Stimulated activated CD8-positive, alpha-beta memory T cell treated with anti-CD3 and anti-CD28 coated beads, Interleukin-4, amount 100 ng/mL, for 24 hours (primary cell): Measurements from ENCODE around the gene MRTFA.

Source experiments
- DNase-seq: peaks from one replicate; pipeline ENCODE4 v3.0.0-alpha.2; 2020; ENCODE audit warnings: low read depth

The MRTFA gene

DNA sequence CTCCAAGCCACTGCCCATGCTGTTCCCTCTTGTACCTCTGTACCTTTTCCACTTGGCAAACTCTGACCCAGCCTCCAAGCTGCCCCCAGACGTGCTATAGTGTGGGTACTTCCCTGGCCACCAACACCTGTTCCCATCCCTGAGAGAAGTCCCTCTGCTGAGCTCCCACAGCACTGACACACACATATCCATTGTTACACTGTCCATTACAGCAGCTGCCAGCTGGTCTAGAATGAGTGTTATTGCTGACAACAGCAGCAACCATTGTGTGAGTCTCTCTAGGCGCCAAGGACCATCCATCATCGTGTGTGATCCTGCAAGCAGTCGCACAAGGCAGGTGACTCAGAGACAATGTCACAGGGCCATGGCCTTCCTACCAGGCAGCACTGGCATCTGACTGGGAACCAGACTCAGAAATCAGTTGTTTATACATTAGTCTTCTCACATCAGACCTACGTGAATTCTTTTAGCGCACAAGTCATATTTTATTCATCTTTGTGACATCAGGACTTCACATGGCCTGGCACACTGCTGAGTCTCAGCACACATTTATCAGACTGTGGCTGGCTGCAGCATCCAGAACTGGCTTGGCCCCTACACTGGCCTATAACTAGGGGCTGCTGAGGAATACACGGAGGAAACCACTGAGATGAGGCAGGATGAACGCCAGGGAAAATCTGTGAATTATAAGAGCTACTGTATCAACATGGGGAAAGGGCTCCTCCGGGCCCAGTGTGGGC is 209.8 kb downstream of the MRTFA start:
- DNase-seq, result no peak

DNA sequence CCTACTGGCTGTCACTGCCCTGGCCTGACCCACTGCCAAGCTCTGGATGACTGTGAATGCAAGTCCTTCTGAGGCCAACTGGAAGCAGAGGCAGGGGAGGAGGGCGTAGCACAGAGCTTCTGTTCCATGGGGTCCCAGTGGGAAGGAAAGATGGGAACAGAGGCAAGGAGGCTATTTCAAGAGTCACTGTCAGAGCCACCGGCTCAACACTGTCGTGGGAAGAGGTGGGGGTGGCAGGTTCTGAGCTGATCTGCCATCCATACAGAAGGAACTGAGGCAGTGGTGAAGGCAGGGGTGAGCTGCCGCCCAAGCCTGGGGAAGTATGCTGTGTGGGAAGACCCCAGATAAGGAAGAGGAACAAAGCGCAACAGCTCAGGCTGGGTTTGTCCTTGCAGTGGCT is 211.4 kb downstream of the MRTFA start:
- DNase-seq, result no peak

DNA sequence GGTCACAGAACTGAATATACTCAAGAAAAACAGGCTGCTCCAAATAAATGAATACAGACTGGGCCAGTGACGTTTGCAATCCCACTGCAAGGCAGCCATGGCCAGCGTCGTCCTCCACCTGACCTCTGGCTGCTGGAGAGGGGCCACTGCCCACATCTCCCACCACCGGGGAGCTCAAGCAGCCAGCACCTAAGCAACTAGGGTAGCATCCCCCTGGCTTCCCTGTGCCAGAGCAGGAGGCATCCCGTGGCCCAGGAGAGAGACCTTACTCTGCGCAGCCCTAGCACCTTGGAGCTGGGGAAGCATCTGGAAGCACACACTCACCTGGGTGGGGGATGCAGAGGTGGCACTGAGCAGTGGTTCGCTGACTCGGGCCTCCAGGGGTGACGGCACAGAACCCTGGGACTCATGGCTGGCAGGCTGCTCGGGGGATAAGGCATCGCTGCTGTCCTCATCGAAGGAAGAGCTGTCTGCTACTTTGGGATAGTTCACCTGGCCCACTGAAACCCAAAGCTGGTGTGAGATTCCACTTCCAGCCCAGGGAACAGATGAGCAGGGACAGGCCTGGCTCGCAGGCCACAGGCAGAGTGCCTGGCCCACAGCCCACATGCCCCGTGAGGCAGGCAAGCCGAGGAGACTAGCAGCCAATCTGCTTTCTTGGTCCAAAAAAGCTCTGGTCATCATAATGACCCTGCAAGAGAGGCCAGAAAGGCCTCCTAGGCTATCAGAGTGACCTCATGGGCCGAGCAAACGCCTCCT is 212.5 kb downstream of the MRTFA start:
- no peak for DNase-seq

DNA sequence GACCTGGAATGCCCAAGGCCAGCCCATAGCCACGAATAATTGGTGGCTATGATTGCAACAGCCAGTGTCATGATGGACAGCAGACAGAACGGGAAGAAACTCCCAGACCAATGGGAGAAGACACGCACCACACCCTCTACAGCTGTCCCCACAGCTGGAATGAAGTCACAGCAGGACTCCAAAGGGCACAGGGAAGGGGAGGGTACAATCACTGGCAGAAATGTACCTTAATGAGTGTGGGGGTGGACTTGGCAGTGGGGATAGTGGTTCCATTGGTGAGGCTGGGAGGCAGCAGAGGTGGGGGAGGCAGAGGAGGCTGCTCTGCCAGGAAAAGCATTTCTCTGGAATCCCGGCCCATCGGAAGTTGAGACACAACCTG is 213.2 kb downstream of the MRTFA start:
- DNase-seq, result no peak

DNA sequence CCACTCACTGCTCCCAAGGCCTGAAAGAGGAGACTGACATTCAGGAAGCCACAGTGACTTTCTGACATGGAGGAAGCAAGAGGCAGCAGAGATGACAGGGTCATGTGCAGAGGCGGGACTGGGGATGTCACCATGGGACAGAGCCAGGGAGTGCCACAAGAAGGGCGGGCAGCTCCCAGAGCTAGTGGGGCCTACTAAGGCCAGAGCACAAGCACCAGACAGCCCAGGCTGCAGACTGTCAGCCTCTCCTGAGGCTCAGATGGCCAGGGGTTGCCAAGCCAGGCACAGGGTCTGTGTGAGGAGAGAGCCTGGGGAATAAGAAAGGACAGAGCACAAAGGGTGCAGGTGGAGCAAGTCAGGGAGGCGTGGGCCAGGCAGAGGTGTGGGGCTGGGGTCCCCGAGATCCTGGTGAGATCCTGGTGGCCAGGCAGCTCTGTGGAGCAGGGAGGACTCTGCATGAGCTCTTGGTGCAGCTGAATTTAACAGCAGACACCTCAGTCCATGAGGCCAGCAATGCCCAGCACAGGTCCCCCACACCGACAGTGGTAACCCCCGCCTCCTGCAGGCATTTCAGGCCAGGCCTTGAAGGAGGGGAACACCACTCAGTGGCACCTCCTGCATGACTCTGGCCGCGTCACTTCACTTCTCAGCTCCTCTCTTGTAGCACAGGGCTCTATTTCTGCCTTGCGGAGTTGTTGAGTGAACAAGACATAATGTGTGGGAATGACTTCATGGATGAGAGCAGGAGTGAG is 213.8 kb downstream of the MRTFA start:
- DNase-seq, result no peak

DNA sequence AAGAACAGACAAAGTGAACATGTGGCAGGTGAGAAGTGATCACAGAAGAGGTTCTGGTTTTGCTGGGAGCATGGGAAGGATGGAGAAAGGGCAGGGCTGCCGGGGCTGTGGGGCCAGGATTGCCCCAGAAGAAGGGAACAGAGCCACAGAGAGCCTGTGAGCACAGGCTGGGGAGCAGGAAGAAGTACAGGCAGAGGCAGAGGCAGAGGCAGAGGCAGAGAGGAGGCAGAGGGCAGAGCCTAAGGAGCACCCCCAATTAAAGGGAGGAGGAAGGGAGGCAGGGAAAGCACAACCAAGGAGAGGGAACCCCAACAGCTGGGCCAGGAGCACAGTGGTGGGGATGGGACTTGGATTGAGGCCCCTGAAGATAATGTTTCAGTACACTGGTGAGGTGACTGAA is 214.6 kb downstream of the MRTFA start:
- no peak for DNase-seq

DNA sequence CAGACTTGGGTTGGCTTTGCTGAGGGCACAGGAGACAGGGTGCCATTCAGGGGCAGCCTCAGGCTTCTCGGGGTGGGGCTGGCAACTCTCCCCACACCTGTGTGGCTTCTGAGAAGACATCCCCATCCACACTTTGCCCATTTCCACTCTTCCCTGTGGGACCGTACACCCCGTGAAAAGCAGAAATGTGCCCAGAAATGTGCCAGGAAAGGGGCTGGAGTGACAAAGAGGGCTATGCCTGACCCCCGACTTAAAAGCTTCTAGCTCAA is 215.5 kb downstream of the MRTFA start:
- no peak for DNase-seq

DNA sequence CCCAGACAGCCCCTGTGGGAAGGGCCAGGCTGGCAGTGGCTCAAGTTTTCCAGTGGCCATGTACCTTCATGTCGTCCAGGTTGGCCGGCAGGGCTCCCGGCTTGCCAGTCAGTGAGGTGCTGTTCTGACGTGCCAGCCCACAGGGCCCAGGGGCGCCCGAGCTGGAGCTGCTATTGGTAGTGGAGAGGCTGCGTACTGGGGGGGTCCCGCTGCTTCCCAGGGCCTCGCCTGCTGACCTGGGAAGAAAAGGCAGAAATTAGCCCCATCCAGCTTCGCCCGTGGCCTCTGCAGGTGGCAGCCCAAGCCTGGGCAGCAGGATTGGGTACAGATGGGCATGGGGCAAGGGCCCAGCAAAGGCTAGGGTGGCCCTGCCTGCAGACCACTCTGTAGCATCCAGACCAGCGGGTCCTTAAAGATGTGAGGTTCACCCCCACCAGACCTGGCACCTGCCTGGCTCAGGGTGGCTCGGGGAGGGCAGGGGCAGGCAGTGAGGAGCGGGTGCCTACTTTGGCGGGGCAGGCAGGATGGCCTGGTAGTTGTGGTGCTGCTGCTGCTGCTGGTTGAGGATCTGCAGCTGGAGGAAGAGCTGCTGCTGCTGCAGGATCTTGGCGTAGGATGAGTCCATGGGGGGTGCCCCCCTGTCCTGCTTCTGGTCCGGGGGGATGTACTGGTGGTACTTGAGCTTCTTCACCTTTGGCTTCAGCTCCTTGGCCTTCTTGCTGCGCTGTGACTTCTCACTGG is 216.0 kb downstream of the MRTFA start:
- DNase-seq, result no peak

DNA sequence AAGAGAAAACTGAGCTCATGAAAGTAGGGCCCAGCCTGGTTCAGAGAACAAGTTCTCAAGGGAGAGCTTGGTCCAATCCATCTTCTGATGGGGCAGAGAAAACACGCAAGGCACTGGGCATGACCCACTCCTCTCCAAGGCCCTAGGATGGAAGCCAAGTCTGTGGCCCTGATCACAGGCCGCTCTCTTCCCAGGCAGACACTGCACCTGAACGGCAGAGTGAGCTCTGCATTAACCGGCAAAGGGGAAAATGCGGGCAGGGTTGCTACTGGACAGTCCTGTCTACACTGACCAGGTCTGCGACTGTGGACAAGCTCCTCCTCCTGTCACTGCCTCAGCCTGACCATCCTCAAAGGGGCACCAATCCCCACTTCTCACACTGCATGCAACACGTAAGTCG is 216.8 kb downstream of the MRTFA start:
- DNase-seq, result no peak

DNA sequence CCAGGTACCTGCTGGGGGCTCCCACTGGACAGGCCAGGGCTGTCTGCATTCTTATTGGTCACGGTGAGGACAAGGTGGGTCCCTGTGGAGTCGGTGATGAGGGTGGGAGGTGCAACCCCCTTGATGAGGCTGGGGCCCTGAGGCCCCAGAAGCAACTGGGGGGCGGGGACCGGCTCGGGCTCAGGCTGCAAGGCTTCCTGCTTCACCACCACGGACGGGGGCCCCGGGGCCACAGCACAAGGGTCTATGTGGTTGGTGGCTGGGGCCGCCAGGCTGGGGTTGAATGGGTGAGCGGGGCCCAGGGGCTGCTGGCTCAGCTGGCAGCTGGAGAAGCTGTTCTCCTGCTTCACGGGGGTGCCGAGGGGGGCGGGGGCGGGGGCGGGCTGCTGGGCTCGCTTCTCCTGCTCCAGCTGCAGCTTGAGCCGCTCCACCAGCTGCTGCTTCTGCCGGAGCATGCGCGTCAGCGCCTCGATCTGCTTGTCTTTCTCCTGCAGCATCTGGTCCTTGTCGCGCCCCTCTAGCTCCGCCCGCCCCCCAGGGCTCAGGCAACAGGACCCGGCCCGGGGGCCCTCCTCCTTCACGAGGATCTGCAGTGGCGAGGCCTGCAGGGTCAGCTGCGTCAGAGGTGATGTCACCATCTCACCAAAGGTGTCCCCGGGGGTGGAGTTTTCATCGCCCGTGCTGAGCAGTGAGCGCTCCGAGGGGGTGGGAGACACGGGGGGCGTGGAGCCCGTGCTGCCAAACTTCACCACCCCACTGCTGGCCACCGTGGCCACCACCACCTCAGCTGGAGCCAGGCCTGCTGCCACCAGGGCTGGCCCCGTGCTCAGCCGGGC is 217.9 kb downstream of the MRTFA start:
- no peak for DNase-seq

DNA sequence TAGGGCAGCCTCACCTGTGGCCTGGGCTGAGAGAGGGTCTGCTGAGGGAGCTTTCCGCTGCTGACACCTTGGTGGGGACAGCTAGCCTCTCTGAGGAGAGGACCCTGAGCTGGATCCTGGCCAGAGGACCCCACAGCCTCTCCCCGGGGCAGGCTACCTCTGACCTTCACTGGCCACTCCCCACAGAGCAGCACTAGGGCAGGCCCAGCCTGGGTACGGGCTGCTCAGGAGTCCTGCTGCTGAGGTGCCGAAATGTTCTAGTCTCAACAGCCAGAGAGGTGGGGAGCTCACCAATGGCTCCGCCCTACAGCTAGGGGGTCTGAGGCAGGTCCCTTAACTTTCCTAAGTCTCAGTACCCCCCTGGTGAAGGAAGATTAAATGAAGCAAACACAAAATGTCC is 218.6 kb downstream of the MRTFA start:
- no peak for DNase-seq

DNA sequence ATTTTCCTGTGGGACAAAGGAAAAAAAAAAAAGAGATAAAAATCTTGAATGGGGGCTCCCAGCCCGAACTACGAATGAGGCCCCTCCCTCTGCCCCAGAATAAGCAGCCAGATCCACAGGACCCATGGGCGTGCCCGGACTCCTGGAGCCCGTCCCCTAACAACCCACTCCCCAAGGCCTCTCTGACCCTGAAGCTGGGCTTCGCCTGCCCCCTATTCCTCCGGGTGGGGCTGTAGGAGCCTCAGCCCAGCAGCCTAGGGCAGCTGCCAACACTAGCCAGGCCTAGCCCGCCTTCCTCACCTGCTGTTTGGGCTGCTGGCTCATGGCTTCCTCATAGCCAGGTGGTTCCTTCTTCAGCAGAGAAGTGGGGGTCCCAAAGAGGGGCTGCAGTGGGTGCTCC is 219.5 kb downstream of the MRTFA start:
- no peak for DNase-seq

DNA sequence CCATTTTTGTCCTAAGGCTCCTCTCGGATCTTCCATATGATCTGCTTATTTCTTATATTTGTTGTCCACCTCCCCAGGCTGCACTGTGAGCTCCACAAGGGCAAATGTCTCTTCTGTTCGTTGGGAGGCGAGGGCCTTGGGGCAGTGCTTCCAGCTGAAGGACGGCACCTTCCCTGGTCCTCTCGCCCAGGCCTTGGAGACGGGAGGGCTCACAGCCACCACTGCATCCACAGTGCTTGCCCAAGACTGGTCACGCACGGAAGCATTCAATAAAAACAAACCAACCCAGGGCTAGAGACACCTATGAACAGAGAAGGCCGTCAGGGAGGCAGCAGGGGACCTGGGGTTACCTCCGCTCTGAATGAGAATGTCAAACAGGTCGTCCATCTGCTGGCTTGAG is 219.9 kb downstream of the MRTFA start:
- no peak for DNase-seq

DNA sequence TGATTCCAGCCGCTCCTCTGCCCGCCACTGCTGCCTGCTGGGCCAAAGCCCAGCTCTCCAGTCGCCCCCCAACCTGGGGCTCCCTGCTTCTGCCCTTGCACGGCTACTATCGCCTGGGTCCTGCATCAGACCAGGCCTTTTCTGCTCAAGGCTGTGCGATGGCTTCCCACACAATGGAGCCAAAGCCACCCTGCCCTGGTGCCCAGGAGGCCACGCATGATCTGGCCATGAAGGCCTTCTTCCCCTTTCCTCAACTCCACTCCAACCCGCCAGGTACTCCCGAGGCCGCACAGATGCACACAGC is 220.3 kb downstream of the MRTFA start:
- no peak for DNase-seq

DNA sequence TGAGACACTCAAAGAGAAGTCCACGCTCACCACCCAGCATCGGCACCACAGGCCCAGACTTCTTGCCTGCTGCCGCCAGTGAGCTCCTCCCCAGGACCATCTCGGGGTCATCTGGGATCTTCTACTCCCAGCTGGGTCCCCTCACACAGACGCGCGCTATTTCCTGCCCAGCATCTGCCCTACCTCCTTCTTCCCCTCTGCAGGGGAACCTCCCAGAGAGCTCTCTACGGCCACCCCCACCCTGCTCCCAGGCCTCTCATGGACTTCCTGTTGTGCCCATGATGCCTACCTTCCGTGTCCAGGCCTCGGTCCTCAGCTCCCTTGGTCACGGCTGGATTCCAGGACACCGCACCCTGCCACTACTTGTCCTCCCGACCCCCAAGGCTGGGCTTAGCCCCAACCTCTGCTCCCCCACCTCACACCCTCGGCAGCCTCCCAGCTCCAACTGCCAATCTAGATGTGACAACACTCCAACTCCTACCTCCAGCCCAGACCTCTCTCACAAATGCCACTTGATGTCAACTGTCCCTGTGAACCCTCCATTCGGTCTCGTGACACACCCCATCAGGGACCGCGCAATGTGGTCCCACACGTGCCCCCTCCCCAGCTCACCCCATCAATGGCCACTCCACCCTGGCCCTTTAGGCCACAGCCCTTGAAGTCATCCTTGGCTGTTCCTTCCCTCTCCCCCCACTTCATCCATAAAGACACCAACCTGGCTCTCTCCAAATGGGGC is 220.8 kb downstream of the MRTFA start:
- DNase-seq, result no peak

DNA sequence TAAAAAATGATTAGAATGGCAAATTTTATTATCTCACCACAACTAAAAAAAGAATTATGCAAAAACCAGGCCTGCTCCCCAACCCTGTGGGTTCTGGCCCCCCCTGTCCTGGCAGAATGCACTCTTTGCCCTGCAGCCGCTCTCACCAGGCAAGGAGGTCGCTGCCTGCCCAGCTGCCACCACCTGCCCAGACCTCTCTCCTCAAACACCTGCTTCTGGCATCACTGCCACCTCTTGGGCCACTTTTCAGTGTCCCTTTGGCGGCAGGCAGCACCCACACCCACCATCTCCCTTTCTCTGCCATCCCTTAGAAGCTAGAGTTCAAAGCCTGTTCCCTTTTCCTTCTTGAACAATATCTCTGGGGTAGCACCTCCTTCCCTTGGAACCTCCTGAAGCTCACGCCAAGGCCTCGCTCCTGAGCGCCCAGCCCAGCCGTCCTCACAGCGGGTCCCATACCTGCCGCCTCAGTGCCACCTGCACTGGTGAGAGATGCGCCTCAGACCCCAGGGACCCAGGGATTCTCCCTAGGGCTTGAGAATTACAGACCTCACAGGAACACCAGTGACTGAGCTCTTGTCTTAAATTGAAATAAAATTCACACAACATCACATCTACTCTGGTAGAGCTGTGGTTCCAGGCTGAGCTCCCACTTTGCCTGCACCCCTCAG is 221.5 kb downstream of the MRTFA start:
- no peak for DNase-seq

DNA sequence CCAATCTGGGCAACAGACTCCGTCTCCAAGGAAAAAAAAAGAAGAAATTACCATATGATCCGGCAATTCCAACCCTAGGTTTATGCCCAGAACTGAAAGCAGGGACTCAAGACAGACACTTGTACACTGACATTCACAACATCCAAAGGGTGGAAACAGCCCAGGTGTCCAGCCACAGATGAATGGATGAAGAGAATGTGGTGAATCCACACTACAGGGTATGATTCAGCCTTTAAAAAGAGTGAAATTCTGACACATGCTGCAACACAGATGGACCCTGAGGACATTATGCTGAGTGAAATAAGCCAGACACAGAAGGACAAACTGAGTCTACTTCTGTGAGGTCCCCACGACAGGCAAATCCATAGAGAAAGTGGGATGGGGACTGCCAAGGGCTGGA is 222.2 kb downstream of the MRTFA start:
- DNase-seq, result no peak

DNA sequence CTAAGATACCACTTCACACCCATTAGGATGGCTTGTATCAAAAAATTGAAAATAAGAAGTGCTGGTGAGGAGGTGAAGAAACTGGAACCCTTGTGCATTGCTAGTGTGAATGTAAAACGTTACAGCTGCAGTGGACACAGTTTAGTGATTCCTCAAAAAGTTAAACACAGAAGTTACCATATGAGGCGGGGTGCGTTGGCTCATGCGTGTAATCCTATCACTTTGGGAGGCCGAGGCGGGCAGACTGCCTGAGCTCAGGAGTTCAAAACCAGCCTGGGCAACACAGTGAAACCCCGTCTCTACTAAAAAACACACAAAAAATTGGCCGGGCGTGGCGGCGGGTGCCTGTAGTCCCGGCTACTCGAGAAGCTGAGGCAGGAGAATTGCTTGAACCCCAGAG is 222.6 kb downstream of the MRTFA start:
- DNase-seq, result no peak

DNA sequence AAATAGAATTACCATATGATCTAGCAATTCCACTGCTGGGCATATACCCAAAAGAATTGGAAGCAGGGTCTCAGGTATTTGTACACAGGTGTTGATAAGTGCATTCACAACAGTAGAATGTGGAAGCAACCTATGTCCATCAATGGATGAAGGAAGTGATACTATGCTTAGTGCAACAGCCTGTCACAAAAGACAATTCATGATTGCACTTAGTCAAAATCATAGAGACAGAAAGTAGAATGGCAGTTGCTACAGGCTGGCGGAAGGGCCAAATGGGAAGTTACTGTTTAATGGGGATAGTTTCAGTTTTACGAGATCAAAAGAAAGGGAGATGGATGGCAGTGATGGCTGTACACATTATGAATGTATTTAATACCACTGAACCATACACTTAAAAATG is 224.1 kb downstream of the MRTFA start:
- no peak for DNase-seq

DNA sequence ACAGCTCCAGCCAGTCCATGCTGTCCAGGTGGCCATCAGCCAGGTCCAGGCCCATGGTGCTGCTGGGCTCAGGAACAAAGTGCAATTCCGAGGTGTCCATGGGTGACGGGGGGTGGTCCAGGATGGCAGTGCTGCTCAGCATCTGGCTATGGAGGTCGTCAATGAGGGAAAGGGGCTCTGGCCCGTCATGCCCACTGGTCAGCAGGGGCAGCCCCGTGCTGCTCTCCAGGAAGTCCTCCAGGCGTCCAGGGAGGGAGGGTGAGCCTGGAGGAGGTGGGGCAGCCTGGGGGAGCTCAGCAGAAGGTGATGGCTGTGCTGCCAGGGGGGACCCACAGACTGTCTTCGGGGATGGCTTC is 225.0 kb downstream of the MRTFA start:
- no peak for DNase-seq
